HEK293 (cell line): ENCODE measurements around the gene POLR1F.

Experiments
- CTCF ChIP-seq: fragments of 450-650 bp; formaldehyde crosslinking; IDR thresholded peaks from 2 replicates; pipeline ENCODE4 v1.5.1; 2016; ENCODE audit warnings: missing biosample characterization, missing genetic modification characterization
- ZBTB1 ChIP-seq: fragments of 450-650 bp; formaldehyde crosslinking; IDR thresholded peaks from 2 replicates; pipeline ENCODE4 v1.5.1; 2016; ENCODE audit warnings: missing biosample characterization, missing genetic modification characterization
- ZBTB48 ChIP-seq: fragments of 450-650 bp; formaldehyde crosslinking; IDR thresholded peaks from 2 replicates; pipeline ENCODE4 v1.5.1; 2016; ENCODE audit warnings: missing biosample characterization, missing genetic modification characterization
- ZBTB8A ChIP-seq: fragments of 450-650 bp; formaldehyde crosslinking; IDR thresholded peaks from 2 replicates; pipeline ENCODE4 v1.5.1; 2016; ENCODE audit warnings: missing biosample characterization, missing genetic modification characterization
- ZNF10 ChIP-seq: fragments of 450-650 bp; formaldehyde crosslinking; IDR thresholded peaks from 2 replicates; pipeline ENCODE4 v1.5.1; 2017; ENCODE audit warnings: missing biosample characterization, missing genetic modification characterization
- ZNF416 ChIP-seq: fragments of 450-650 bp; formaldehyde crosslinking; IDR thresholded peaks from 2 replicates; pipeline ENCODE4 v1.5.1; 2016; ENCODE audit warnings: missing biosample characterization, missing genetic modification characterization
- TF ChIP-seq, protein P1 (sequence below): fragments of 450-650 bp; formaldehyde crosslinking; optimal IDR thresholded peaks from 2 replicates; pipeline ENCODE3; 2016; ENCODE audit warnings: missing biosample characterization, mild to moderate bottlenecking, missing genetic modification characterization
- TF ChIP-seq, protein P2 (sequence below): fragments of 450-650 bp; formaldehyde crosslinking; IDR thresholded peaks from 2 replicates; pipeline ENCODE4 v1.5.1; 2016; ENCODE audit warnings: missing biosample characterization, missing genetic modification characterization

DNA sequence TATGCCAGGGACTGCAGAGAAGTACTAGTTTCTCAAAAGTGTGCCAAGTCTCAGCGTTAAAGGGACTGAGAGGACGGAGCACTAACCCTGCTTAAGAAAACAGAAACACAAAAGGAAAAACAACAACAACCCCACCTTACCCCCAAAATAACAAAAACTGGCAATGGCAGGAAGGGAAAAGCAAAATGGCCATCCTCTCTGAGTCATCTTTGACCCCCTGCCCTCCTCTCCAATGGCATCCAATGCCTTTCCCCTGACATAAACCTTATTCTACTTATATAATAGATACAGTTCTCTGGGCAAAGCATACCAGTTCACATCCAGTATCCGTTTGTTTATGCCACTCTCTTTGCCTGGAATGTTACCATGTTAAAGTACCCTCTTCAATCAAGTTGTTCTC, 1.6 kb downstream of the POLR1F start:
- TF ChIP-seq, protein P1, sequence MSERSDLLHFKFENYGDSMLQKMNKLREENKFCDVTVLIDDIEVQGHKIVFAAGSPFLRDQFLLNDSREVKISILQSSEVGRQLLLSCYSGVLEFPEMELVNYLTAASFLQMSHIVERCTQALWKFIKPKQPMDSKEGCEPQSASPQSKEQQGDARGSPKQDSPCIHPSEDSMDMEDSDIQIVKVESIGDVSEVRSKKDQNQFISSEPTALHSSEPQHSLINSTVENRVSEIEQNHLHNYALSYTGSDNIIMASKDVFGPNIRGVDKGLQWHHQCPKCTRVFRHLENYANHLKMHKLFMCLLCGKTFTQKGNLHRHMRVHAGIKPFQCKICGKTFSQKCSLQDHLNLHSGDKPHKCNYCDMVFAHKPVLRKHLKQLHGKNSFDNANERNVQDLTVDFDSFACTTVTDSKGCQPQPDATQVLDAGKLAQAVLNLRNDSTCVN (tag by site-specific recombination): no peak
- TF ChIP-seq CTCF (tag by site-specific recombination): no peak
- no peak for TF ChIP-seq ZBTB8A (tag by site-specific recombination)
- TF ChIP-seq, protein P2, sequence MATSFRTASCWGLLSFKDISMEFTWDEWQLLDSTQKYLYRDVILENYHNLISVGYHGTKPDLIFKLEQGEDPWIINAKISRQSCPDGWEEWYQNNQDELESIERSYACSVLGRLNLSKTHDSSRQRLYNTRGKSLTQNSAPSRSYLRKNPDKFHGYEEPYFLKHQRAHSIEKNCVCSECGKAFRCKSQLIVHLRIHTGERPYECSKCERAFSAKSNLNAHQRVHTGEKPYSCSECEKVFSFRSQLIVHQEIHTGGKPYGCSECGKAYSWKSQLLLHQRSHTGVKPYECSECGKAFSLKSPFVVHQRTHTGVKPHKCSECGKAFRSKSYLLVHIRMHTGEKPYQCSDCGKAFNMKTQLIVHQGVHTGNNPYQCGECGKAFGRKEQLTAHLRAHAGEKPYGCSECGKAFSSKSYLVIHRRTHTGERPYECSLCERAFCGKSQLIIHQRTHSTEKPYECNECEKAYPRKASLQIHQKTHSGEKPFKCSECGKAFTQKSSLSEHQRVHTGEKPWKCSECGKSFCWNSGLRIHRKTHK: no peak
- TF ChIP-seq ZBTB48 (tag by site-specific recombination): no peak
- no peak for TF ChIP-seq ZNF10
- TF ChIP-seq ZNF416 (tag by site-specific recombination): no peak
- TF ChIP-seq ZBTB1: no peak
